Activated CD4-positive, alpha-beta T cell treated with anti-CD3 and anti-CD28 coated beads, Interleukin-2, amount 10 ng/mL, durations not matched to agents 24 days and 14 days (primary cell): ENCODE results near the gene KLHL17. TPM values are rescaled to one million over a fixed set of nuclear protein-coding genes. Genes with fewer than 3 reads are reported as not detected.
"Not testable (repeated sequence)": the region's sequence is repeated elsewhere in the genome, so short reads cannot be mapped to it uniquely, and the experiment has no call there.

ENCODE experiments used
- DNase-seq: peaks from one replicate; pipeline ENCODE4 v3.0.0; 2022
- H3K27ac Mint-ChIP-seq: one replicate; pipeline ENCODE4 v1.8.0; 2022; ENCODE audit warnings: mild to moderate bottlenecking, mixed read lengths
- H3K27me3 Mint-ChIP-seq: one replicate; pipeline ENCODE4 v1.8.0; 2022; ENCODE audit warnings: mixed read lengths
- H3K36me3 Mint-ChIP-seq: one replicate; pipeline ENCODE4 v1.8.0; 2022; ENCODE audit warnings: low read depth, mild to moderate bottlenecking, mixed read lengths
- H3K4me1 Mint-ChIP-seq: one replicate; pipeline ENCODE4 v1.8.0; 2021; ENCODE audit warnings: mixed read lengths
- H3K4me3 Mint-ChIP-seq: one replicate; pipeline ENCODE4 v1.8.0; 2022; ENCODE audit warnings: mild to moderate bottlenecking, moderate library complexity, mixed read lengths
- H3K9me3 Mint-ChIP-seq: one replicate; pipeline ENCODE4 v1.8.0; 2021; ENCODE audit warnings: mixed read lengths
- intact Hi-C: fragments of 100-400 bp; cut with micrococcal nuclease; formaldehyde crosslinking; loops from one replicate; pipeline ENCODE4 v1.15.1; 2023
- total RNA-seq: library from RNA; stranded (reverse); gene quantifications from 2 replicates; pipeline ENCODE4 v1.2.3, GENCODE V29; 2022

KLHL17 gene
- total RNA-seq, 1 donor from 2014 or later, result 48.1 TPM

GRCh38 chr1:978835-979743 lies 18.7 kb downstream of the KLHL17 start:
- no peak for DNase-seq
- Mint-ChIP-seq H3K9me3 (no peaks in the 10 kb centered on the region), H3K36me3 (no peaks in the 10 kb centered on the region), H3K27me3 (peaks cover 6% of the 10 kb centered on the region), H3K27ac (no peak overlapping the region), H3K4me1 (peaks cover 5% of the 10 kb centered on the region), H3K4me3 (no peak overlapping the region)
- intact Hi-C loops, result no loop called here

GRCh38 chr1:979744-980072 lies 19.3 kb downstream of the KLHL17 start:
- intact Hi-C loops, result no loop called here
- no peak overlapping the region for H3K27ac Mint-ChIP-seq
- H3K4me1 Mint-ChIP-seq, result peaks cover 5% of the 10 kb centered on the region
- no peak for DNase-seq
- H3K9me3 Mint-ChIP-seq, result no peaks in the 10 kb centered on the region
- no peak overlapping the region for H3K4me3 Mint-ChIP-seq
- H3K36me3 Mint-ChIP-seq, result no peaks in the 10 kb centered on the region
- peaks cover 6% of the 10 kb centered on the region for H3K27me3 Mint-ChIP-seq

GRCh38 chr1:980137-980571 lies 19.8 kb downstream of the KLHL17 start:
- Mint-ChIP-seq H3K9me3 (no peaks in the 10 kb centered on the region), H3K27me3 (peaks cover 8% of the 10 kb centered on the region), H3K27ac (no peak overlapping the region), H3K4me1 (peaks cover 5% of the 10 kb centered on the region), H3K4me3 (no peak overlapping the region), H3K36me3 (no peaks in the 10 kb centered on the region)
- intact Hi-C loops, result no loop called here
- DNase-seq, result no peak

GRCh38 chr1:980602-981395 lies 20.4 kb downstream of the KLHL17 start:
- Mint-ChIP-seq H3K36me3 (no peaks in the 10 kb centered on the region), H3K27me3 (peaks cover 10% of the 10 kb centered on the region), H3K4me1 (peaks cover 4% of the 10 kb centered on the region), H3K9me3 (no peaks in the 10 kb centered on the region), H3K4me3 (no peak overlapping the region), H3K27ac (no peak overlapping the region)
- intact Hi-C loops, result no loop called here
- DNase-seq, result no peak

GRCh38 chr1:981491-981954 lies 21.1 kb downstream of the KLHL17 start:
- no peaks in the 10 kb centered on the region for H3K9me3 Mint-ChIP-seq
- H3K4me3 Mint-ChIP-seq, result no peak overlapping the region
- peaks cover 15% of the 10 kb centered on the region for H3K27me3 Mint-ChIP-seq
- no peaks in the 10 kb centered on the region for H3K36me3 Mint-ChIP-seq
- peaks cover 2% of the 10 kb centered on the region for H3K4me1 Mint-ChIP-seq
- intact Hi-C loops, result no loop called here
- H3K27ac Mint-ChIP-seq, result no peak overlapping the region
- no peak for DNase-seq

GRCh38 chr1:981955-982558 lies 21.7 kb downstream of the KLHL17 start, which contains the start of gene PERM1:
TSS of gene PERM1 (minus strand) at chr1:982093. CDS start at chr1:981029, 1,064 bp downstream.
- no peak for DNase-seq
- intact Hi-C loops, result no loop called here
- Mint-ChIP-seq H3K36me3 (no peaks in the 10 kb centered on the region), H3K4me3 (no peak within 1 kb of the TSS), H3K27ac (no peak within 1 kb of the TSS), H3K9me3 (no peaks in the 10 kb centered on the region), H3K27me3 (peaks cover 16% of the 10 kb centered on the region), H3K4me1 (peaks cover 2% of the 10 kb centered on the region)

GRCh38 chr1:982765-983436 lies 22.5 kb downstream of the KLHL17 start:
- Mint-ChIP-seq H3K4me1 (peaks cover 2% of the 10 kb centered on the region), H3K4me3 (no peak overlapping the region), H3K36me3 (no peaks in the 10 kb centered on the region), H3K27ac (no peak overlapping the region), H3K9me3 (no peaks in the 10 kb centered on the region), H3K27me3 (peaks cover 19% of the 10 kb centered on the region)
- intact Hi-C loops, result no loop called here
- DNase-seq, result no peak

GRCh38 chr1:983798-984475 lies 23.6 kb downstream of the KLHL17 start:
- Mint-ChIP-seq H3K27me3 (peaks cover 23% of the 10 kb centered on the region), H3K4me1 (no peaks in the 10 kb centered on the region), H3K27ac (no peak overlapping the region), H3K9me3 (peaks cover 3% of the 10 kb centered on the region), H3K36me3 (no peaks in the 10 kb centered on the region), H3K4me3 (no peak overlapping the region)
- intact Hi-C loops, result loop anchor here (1.0 kb wide), 1 partner anchor 80 kb away; no protein-coding TSS in a partner anchor
- peak; percentile 89 for DNase-seq

GRCh38 chr1:984476-984814 lies 24.1 kb downstream of the KLHL17 start:
- peaks cover 26% of the 10 kb centered on the region for H3K27me3 Mint-ChIP-seq
- no peak overlapping the region for H3K27ac Mint-ChIP-seq
- intact Hi-C loops, result loop anchor here (1.0 kb wide), 1 partner anchor 80 kb away; no protein-coding TSS in a partner anchor
- no peak overlapping the region for H3K4me3 Mint-ChIP-seq
- no peaks in the 10 kb centered on the region for H3K4me1 Mint-ChIP-seq
- peaks cover 3% of the 10 kb centered on the region for H3K9me3 Mint-ChIP-seq
- no peaks in the 10 kb centered on the region for H3K36me3 Mint-ChIP-seq
- DNase-seq, result no peak

- Mint-ChIP-seq H3K4me3 (no peak overlapping the region), H3K4me1 (no peaks in the 10 kb centered on the region), H3K36me3 (no peaks in the 10 kb centered on the region), H3K9me3 (peaks cover 3% of the 10 kb centered on the region), H3K27me3 (peaks cover 31% of the 10 kb centered on the region), H3K27ac (no peak overlapping the region)
- no peak for DNase-seq
- intact Hi-C loops, result no loop called here
Observed at GRCh38 chr1:985126-985525, 24.7 kb downstream of the KLHL17 start.

- DNase-seq, intact Hi-C loops, H3K9me3 Mint-ChIP-seq, H3K27ac Mint-ChIP-seq, H3K36me3 Mint-ChIP-seq, H3K4me1 Mint-ChIP-seq, H3K4me3 Mint-ChIP-seq: not testable (repeated sequence)
- H3K27me3 Mint-ChIP-seq, result peaks cover 31% of the 10 kb centered on the region
Observed at GRCh38 chr1:988061-988460, 27.7 kb downstream of the KLHL17 start.

- intact Hi-C loops, H3K27ac Mint-ChIP-seq, H3K4me3 Mint-ChIP-seq, H3K9me3 Mint-ChIP-seq, H3K36me3 Mint-ChIP-seq, H3K4me1 Mint-ChIP-seq, DNase-seq: not testable (repeated sequence)
- peaks cover 36% of the 10 kb centered on the region for H3K27me3 Mint-ChIP-seq
Observed at GRCh38 chr1:991275-991674, 30.9 kb downstream of the KLHL17 start.

GRCh38 chr1:991895-992294 lies 31.5 kb downstream of the KLHL17 start:
- Mint-ChIP-seq H3K36me3 (peaks cover 2% of the 10 kb centered on the region), H3K27ac (no peak overlapping the region), H3K9me3 (peaks cover 6% of the 10 kb centered on the region), H3K4me1 (peaks cover 9% of the 10 kb centered on the region), H3K27me3 (peaks cover 33% of the 10 kb centered on the region), H3K4me3 (no peak overlapping the region)
- no peak for DNase-seq
- intact Hi-C loops, result no loop called here
